ENCODE measurements around the gene IL6R. TPM values are rescaled to one million over a fixed set of nuclear protein-coding genes. Genes with fewer than 3 reads are reported as not detected.

Gene IL6R
- total RNA-seq, 4 donors from 2014 or later: 24.4 to 39.4 (median 27.8) TPM

GRCh38 chr1:154431586-154432373, 26.6 kb downstream of the IL6R start:
- TF ChIP-seq, protein P1, sequence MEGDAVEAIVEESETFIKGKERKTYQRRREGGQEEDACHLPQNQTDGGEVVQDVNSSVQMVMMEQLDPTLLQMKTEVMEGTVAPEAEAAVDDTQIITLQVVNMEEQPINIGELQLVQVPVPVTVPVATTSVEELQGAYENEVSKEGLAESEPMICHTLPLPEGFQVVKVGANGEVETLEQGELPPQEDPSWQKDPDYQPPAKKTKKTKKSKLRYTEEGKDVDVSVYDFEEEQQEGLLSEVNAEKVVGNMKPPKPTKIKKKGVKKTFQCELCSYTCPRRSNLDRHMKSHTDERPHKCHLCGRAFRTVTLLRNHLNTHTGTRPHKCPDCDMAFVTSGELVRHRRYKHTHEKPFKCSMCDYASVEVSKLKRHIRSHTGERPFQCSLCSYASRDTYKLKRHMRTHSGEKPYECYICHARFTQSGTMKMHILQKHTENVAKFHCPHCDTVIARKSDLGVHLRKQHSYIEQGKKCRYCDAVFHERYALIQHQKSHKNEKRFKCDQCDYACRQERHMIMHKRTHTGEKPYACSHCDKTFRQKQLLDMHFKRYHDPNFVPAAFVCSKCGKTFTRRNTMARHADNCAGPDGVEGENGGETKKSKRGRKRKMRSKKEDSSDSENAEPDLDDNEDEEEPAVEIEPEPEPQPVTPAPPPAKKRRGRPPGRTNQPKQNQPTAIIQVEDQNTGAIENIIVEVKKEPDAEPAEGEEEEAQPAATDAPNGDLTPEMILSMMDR (IDR thresholded peaks at IDR 0.05; ENCODE audit: low read depth): no peak

DNA sequence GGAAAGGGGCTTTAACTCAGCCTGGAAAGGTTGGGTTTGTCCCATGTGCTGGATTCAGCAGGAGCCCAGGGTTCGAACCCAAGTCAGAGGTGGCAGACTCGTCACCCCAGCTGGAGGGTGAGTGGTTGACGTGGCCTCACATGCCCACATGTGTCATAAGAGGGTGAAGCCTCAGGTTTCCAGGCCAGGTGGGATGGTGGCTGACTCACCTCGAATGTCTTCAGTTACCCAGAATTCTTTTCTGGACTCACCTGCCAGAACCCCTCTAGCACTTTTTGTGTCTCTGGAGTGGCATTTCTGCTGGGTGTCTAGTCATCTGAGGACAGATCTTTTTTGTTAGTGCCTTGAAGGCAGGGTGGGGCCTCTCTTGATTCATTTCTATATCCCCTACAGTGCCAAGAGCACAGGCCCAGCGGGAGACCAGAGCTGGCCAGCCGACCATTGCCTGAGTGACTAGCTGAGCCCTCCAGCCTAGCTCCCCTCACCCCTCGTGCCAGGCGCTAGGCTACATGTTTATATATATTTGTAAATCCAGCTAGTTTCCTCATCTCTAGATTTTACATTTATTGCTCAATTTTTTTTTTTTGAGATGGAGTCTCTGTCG, 28.1 kb downstream of the IL6R start:
- TF ChIP-seq, protein P1 (IDR thresholded peaks at IDR 0.05; ENCODE audit: low read depth): no peak

GRCh38 chr1:154434346-154435085, 29.4 kb downstream of the IL6R start:
- TF ChIP-seq, protein P1 (IDR thresholded peaks at IDR 0.05; ENCODE audit: low read depth): no peak

- TF ChIP-seq, protein P1 (IDR thresholded peaks at IDR 0.05; ENCODE audit: low read depth): no peak
These were observed 30.6 kb downstream of the IL6R start for GRCh38 chr1:154435599-154436200.

DNA sequence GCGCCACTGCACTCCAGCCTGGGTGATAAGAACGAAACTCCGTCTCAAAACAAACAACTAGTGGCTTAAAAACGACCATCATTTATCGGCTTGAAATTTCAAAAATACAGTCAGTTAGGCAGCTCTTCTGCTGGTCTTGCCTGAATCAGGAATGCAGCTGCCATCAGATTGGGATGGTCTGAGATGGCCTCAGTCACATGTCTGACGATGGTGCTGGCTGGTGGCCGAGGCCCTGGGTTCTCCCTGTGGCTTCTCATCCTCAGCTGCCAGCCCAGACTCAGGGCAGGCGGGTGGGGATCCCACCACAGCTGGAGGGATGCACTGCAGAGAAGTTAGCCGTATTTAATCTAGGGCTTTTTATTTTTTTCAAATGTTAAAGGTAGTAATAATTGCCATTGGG, 31.3 kb downstream of the IL6R start:
- TF ChIP-seq, protein P1 (IDR thresholded peaks at IDR 0.05; ENCODE audit: low read depth): no peak

- TF ChIP-seq, protein P1 (IDR thresholded peaks at IDR 0.05; ENCODE audit: low read depth): no peak
These were observed 35.1 kb downstream of the IL6R start for GRCh38 chr1:154440036-154440804.
